PC-9 (cell line): ENCODE data around the gene GIMAP7. TPM values are rescaled to one million over a fixed set of nuclear protein-coding genes. Genes with fewer than 3 reads are reported as not detected.

Experiments used
- BruUV-seq: library from RNA; stranded (reverse); fragments of 400-500 nt; replicated peaks from 2 replicates; lab custom pipeline; 2021; lab: Mats Ljungman, UMichigan
- CTCF ChIA-PET: fragments of 300-600 bp; sonication (Branson Sonifier 250); formaldehyde crosslinking; loops from one replicate; lab custom pipeline; 2022; ENCODE audit warnings: antibody characterized with exemption; lab: Charles Lee
- POLR2A ChIA-PET: fragments of 300-600 bp; sonication (Branson Sonifier 250); formaldehyde crosslinking; loops from one replicate; lab custom pipeline; 2022; ENCODE audit warnings: antibody characterized with exemption; ENCODE audit not compliant: unreplicated experiment; lab: Charles Lee
- DNase-seq, 2 experiments: peaks; one replicate each; pipeline versions ENCODE4 v3.0.0 to v3.0.0-alpha.2; 2015 to 2022; ENCODE audit warnings: mixed read lengths in 1 of 2
- H2AFZ ChIP-seq: fragments of 200-600 bp; sonication (generic); 2 replicates; pipeline ENCODE4 v1.8.1; 2017; ENCODE audit warnings: antibody characterized with exemption
- H3F3A ChIP-seq: fragments of 200-600 bp; sonication (generic); 2 replicates; pipeline ENCODE4 v1.8.1; 2017; ENCODE audit warnings: antibody characterized with exemption, mild to moderate bottlenecking, low read depth; ENCODE audit not compliant: insufficient read depth
- H3K27ac ChIP-seq: fragments of 200-600 bp; sonication (generic); 2 replicates; pipeline ENCODE4 v1.6.1; 2016; ENCODE audit warnings: mixed run types
- H3K27me3 ChIP-seq: fragments of 200-600 bp; sonication (generic); 2 replicates; pipeline ENCODE4 v1.6.1; 2016; ENCODE audit warnings: low read depth, mixed run types; ENCODE audit not compliant: insufficient read depth
- H3K36me3 ChIP-seq: fragments of 200-600 bp; sonication (generic); 2 replicates; pipeline ENCODE4 v1.6.1; 2016; ENCODE audit warnings: low read depth, mixed run types
- H3K4me1 ChIP-seq: fragments of 200-600 bp; sonication (generic); replicated peaks from 2 replicates; pipeline ENCODE4 v1.6.1; 2016; ENCODE audit warnings: mixed run types; ENCODE audit not compliant: insufficient read depth
- H3K4me2 ChIP-seq: fragments of 200-600 bp; sonication (generic); 2 replicates; pipeline ENCODE4 v1.6.1; 2017; ENCODE audit warnings: mixed run types
- H3K4me3 ChIP-seq: fragments of 200-600 bp; sonication (generic); 2 replicates; pipeline ENCODE4 v1.6.1; 2016; ENCODE audit warnings: mixed run types
- H3K79me2 ChIP-seq: fragments of 200-600 bp; sonication (generic); 2 replicates; pipeline ENCODE4 v1.6.1; 2017; ENCODE audit warnings: low read depth, mixed run types
- H3K9me2 ChIP-seq: fragments of 200-600 bp; sonication (generic); 2 replicates; pipeline ENCODE4 v1.8.1; 2017; ENCODE audit warnings: mild to moderate bottlenecking; ENCODE audit not compliant: insufficient read depth
- H3K9me3 ChIP-seq: fragments of 200-600 bp; sonication (generic); 2 replicates; pipeline ENCODE4 v1.8.1; 2016; ENCODE audit warnings: low read depth; ENCODE audit not compliant: insufficient read depth
- H4K20me1 ChIP-seq: fragments of 200-600 bp; sonication (generic); 2 replicates; pipeline ENCODE4 v1.8.1; 2017; ENCODE audit not compliant: insufficient read depth
- EZH2 ChIP-seq: fragments of 200-600 bp; sonication (generic); IDR thresholded peaks from 2 replicates; pipeline ENCODE4 v1.8.0; 2017; ENCODE audit warnings: antibody characterized with exemption, low read depth
- intact Hi-C: fragments of 100-400 bp; cut with micrococcal nuclease; formaldehyde crosslinking; loops from one replicate; pipeline ENCODE4 v1.10.0; 2022; ENCODE audit not compliant: unreplicated experiment
- total RNA-seq: library from RNA; stranded (reverse); gene quantifications from 2 replicates; pipeline ENCODE4 v1.2.3, GENCODE V29; 2021
- TF ChIP-seq, protein P1 (sequence below): fragments of 200-600 bp; sonication (generic); conservative IDR thresholded peaks from 2 replicates; pipeline ENCODE4 v1.6.1; 2017; ENCODE audit warnings: mixed run types, antibody characterized with exemption, mild to moderate bottlenecking, moderate library complexity

Gene GIMAP7
- total RNA-seq, 1 experiment from 2014 or later: not detected

DNA sequence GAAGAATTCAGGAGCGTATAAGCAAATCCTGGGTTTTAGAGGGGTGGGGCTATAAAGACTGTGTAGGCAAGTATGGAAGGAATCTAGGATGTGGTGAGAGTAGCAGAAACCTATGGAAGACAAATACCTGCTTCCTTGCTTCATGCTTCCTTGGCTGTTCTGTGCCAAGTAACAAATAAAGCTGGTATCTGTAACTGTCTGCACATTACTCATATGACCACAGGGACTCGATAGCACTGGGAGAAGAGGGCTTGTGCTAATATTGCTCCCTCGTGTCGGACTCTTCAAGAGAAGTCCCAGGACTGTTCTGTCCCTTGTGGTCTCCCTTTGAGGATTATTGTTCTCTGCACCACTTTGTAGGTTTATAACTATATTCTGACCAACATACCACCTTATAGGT, 11.5 kb upstream of the GIMAP7 start:
- BruUV-seq: no TSS peak

DNA sequence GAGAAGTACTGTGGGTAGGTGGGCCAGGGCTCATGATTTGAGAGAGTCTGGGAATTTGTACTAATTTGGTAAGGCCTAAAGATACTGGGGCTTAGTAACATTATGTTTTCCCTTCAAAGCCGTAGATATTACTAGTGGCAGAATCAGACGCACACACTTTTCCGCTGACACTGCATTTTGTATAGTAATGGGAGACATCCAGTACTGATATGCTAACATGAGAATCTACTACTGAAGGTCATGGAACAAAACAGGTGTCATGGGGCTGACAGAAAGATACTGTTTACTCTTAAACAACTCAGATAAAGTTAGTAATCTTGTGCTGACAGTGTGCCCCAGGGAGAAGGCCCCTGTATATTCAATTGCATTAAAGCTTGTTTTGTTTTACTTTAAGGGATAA, 11.1 kb upstream of the GIMAP7 start:
- intact Hi-C loops: no loop called here
- no peak for DNase-seq
- Histone ChIP-seq H3F3A (no peaks in the 10 kb centered on the region), H2AFZ (no peak overlapping the region), H3K36me3 (no peaks in the 10 kb centered on the region), H3K4me2 (no peak overlapping the region), H3K27me3 (peaks cover 44% of the 10 kb centered on the region), H3K79me2 (no peaks in the 10 kb centered on the region), H4K20me1 (no peaks in the 10 kb centered on the region), H3K9me3 (no peaks in the 10 kb centered on the region), H3K4me3 (no peak overlapping the region), H3K9me2 (no peaks in the 10 kb centered on the region), H3K4me1 (no peaks in the 10 kb centered on the region), H3K27ac (no peak overlapping the region)
- BruUV-seq: no TSS peak
- POLR2A ChIA-PET: no interaction called here
- TF ChIP-seq, protein P1, sequence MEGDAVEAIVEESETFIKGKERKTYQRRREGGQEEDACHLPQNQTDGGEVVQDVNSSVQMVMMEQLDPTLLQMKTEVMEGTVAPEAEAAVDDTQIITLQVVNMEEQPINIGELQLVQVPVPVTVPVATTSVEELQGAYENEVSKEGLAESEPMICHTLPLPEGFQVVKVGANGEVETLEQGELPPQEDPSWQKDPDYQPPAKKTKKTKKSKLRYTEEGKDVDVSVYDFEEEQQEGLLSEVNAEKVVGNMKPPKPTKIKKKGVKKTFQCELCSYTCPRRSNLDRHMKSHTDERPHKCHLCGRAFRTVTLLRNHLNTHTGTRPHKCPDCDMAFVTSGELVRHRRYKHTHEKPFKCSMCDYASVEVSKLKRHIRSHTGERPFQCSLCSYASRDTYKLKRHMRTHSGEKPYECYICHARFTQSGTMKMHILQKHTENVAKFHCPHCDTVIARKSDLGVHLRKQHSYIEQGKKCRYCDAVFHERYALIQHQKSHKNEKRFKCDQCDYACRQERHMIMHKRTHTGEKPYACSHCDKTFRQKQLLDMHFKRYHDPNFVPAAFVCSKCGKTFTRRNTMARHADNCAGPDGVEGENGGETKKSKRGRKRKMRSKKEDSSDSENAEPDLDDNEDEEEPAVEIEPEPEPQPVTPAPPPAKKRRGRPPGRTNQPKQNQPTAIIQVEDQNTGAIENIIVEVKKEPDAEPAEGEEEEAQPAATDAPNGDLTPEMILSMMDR: no peak
- TF ChIP-seq EZH2: no peak
- CTCF ChIA-PET: no interaction called here

More for the DNA sequence above, 11.5 kb upstream of the GIMAP7 start:
- Histone ChIP-seq H3K27ac (no peak overlapping the region), H3K79me2 (no peaks in the 10 kb centered on the region), H3K4me2 (no peak overlapping the region), H2AFZ (no peak overlapping the region), H4K20me1 (no peaks in the 10 kb centered on the region), H3K27me3 (peaks cover 40% of the 10 kb centered on the region), H3K36me3 (no peaks in the 10 kb centered on the region), H3K9me3 (no peaks in the 10 kb centered on the region), H3K4me1 (no peaks in the 10 kb centered on the region), H3F3A (no peaks in the 10 kb centered on the region), H3K4me3 (no peak overlapping the region), H3K9me2 (no peaks in the 10 kb centered on the region)
- TF ChIP-seq EZH2: no peak
- TF ChIP-seq, protein P1: no peak
- ChIA-PET CTCF (no interaction called here), POLR2A (no interaction called here)
- no peak for DNase-seq
- intact Hi-C loops: no loop called here

DNA sequence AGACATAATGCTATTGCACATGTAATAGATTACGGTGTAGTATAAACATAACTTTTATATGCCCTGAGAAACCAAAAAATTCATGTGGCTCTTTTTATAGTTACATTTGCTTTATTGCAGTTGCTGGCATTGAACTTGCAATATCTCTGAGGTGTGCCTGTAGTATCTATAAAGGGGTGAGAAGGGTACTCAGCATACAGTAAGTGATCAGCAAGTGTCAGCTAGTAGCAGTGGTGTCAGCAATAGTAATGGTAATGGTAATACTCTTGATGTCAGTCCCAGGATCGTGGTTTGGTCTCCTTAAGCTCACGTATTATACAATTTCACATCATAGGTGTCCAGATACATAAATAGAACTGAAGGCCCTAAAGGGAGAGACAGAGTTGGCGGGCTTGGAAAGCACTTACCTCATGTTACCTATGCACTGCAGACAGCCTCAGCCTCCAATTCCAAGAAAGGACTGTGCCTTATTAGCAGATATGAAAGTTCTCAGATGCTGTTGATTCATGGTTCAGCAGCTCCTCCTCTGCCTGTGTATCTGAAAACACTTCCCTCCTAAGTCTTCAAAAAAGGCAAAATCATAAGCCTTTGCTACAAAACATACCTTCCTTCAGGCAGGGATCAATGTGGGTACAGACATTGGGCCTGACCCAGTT, 6.6 kb upstream of the GIMAP7 start:
- no TSS peak for BruUV-seq
- Histone ChIP-seq H3K4me2 (no peak overlapping the region), H3K9me2 (no peaks in the 10 kb centered on the region), H3K27me3 (peaks cover 83% of the 10 kb centered on the region), H3K4me1 (no peaks in the 10 kb centered on the region), H3K4me3 (no peak overlapping the region), H3K9me3 (no peaks in the 10 kb centered on the region), H4K20me1 (no peaks in the 10 kb centered on the region), H3K79me2 (no peaks in the 10 kb centered on the region), H3F3A (no peaks in the 10 kb centered on the region), H3K27ac (no peak overlapping the region), H2AFZ (no peak overlapping the region), H3K36me3 (no peaks in the 10 kb centered on the region)
- no peak for DNase-seq
- intact Hi-C loops: no loop called here
- TF ChIP-seq EZH2: no peak
- TF ChIP-seq, protein P1: no peak
- CTCF ChIA-PET: no interaction called here
- POLR2A ChIA-PET: no interaction called here
